ENCODE results near the gene BLM.

Gene BLM

DNA sequence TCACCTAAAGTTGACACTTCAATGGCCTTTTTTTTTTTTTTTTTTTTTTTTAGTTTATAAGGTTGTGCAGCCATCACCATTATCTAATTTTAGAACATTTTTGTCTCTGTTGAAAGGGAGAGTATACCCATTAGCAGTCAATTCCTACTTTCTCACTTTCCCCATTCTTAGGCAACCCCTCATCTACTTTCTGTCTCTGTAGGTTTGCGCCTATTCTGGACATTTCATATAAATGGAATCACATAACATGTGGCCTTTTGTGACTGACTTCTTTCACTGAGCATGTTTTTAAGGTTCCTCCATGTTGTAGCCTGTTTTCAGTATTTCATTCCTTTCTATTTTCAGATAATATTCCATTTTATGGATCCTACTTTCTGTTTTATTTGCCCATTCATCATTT is 56.3 kb downstream of the BLM start:
- no peak overlapping the region for H3K27ac ChIP-seq
- TF ChIP-seq, protein P1, sequence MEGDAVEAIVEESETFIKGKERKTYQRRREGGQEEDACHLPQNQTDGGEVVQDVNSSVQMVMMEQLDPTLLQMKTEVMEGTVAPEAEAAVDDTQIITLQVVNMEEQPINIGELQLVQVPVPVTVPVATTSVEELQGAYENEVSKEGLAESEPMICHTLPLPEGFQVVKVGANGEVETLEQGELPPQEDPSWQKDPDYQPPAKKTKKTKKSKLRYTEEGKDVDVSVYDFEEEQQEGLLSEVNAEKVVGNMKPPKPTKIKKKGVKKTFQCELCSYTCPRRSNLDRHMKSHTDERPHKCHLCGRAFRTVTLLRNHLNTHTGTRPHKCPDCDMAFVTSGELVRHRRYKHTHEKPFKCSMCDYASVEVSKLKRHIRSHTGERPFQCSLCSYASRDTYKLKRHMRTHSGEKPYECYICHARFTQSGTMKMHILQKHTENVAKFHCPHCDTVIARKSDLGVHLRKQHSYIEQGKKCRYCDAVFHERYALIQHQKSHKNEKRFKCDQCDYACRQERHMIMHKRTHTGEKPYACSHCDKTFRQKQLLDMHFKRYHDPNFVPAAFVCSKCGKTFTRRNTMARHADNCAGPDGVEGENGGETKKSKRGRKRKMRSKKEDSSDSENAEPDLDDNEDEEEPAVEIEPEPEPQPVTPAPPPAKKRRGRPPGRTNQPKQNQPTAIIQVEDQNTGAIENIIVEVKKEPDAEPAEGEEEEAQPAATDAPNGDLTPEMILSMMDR (conservative IDR thresholded peaks at IDR 0.05), result no peak

DNA sequence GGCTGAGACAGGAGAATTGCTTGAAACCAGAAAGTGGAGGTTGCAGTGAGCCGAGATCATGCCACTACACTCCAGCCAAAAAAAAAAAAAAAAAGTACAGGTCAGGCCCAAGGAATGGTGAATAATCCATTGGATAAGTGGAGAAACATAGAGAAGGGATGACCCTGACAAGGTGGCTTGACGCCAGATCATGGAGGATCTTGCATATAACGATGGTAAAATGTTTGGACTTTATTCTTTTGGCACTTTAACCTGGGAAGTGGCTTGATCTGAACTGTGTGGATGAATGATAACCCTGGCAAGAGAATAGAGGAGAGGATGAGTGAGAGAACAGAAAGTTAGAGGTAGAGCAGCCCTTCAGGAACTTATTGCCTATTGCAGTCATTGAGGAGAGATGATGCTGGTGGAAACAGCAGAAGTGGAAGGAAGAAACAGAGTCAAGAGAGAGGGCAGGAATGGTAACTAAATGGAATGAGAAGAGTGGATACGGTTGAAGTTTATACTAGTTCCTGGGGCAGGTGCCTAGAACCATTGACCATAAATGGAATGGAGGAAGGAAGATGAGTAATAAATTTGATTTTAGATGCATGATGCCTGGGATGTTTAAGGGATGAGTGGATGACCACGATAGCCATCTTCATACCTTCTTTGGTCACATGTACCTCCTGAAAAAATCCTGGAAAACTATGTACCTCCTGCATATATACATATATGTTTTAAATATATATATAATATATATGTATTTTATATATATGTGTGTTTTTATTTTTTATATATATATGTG is 57.8 kb downstream of the BLM start:
- TF ChIP-seq, protein P1 (conservative IDR thresholded peaks at IDR 0.05), result no peak
- H3K27ac ChIP-seq, result no peak overlapping the region

DNA sequence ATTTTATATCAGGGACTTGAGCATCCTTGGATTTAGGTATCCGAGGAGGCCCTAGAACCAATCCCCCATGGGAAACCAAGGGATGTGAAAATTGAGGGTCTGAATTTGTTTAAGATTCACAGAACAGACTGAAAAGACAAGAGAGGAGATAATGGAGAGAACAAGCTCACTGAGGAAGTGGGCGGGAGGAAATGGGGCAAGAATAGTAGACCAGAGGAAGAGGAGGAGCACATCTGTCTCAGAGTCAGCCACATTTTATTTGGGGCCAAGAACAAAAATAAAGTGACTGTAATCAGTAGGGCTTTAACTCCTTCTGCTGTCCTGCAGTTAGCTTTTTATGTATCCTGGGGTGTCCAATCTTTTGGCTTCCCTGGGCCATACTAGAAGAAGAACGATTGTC is 63.8 kb downstream of the BLM start:
- TF ChIP-seq, protein P1 (conservative IDR thresholded peaks at IDR 0.05), result no peak
- H3K27ac ChIP-seq, result no peak overlapping the region

DNA sequence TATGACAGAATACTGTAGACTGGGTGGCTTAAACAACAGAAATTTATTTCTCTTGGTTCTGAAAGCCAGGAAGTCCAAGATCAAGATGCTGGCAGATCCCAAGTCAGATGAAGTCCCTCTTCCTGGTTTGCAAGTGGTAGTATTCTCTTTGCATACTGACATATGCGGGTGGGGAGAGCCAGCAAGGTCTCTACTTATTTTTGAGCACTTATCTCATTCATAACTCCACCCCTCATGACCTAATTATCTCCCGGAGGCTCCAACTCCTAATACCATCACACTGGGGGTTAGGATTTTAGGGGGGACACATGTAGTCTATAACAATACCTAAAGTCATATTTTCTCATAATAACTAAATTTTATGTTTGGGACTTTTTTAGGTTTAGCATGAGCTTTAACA is 65.3 kb downstream of the BLM start:
- TF ChIP-seq, protein P1 (conservative IDR thresholded peaks at IDR 0.05), result no peak

DNA sequence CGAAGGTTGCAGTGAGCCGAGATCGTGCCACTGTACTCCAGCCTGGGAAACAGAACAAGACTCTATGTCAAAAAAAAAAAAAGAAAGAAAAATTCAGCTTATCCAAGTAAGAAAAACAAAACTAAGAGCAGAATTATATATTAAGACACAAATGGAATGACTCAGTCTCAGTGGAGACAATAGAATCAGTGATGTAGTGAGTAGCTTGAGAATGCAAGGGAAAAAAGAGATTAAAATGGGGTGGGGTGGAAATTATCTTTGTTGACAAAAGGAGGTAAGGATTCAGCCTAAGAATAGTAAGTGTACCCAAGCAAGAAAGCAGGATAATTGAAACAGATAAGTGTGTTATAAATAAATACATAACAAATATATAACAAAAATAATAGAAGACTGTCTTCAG is 70.7 kb downstream of the BLM start:
- TF ChIP-seq, protein P1 (conservative IDR thresholded peaks at IDR 0.05), result no peak
- H3K27ac ChIP-seq, result no peak overlapping the region

More for the DNA sequence above, 65.3 kb downstream of the BLM start:
- no peak overlapping the region for H3K27ac ChIP-seq

DNA sequence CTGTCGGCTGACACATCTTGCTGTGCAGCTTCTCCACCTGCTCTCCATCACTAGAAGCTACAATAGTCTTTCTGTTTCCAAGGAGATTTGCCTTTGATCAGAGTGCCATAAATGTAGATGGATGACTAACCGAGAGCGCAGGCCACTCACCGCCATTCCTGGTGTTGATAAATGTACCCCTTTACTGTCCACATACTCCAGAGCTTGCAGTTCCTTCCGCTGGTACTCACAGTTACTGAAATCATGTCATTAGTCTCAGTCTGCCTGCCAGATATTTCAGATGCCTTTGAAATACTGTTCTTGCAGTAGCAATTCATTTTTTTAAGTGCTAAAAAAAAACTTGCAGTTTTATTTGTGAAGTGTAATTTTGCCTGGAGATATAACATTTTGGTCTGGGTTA is 72.3 kb downstream of the BLM start:
- TF ChIP-seq, protein P1 (conservative IDR thresholded peaks at IDR 0.05), result no peak
- H3K27ac ChIP-seq, result no peak overlapping the region

DNA sequence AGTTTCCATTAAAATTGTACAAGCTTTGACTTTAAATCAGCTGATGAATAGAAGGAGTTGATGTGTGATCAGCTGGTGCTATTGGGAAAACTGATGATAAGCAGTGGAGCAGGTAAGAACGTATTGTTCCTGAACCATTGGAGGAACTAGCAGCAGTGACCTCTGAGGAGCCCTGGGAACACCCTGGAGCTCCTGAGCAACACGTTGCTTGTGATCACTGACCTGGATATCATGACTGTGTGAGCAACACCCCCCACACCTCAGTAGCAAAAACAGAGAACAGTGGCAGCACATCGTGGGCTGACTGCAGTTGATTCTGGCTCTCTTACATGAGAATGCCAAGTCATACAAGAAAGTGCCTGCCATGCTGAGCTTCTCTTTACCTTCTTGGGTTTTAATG is 72.9 kb downstream of the BLM start:
- TF ChIP-seq, protein P1 (conservative IDR thresholded peaks at IDR 0.05), result no peak
- H3K27ac ChIP-seq, result no peak overlapping the region

Data from VCaP (cell line).